PFSK-1 (cell line): ENCODE results near the gene ZFYVE9.

Experiments
- FOXP2 ChIP-seq: optimal IDR thresholded peaks from 2 replicates; pipeline ENCODE3; 2011; ENCODE audit warnings: borderline replicate concordance, control low read depth, inconsistent platforms; ENCODE audit not compliant: insufficient read depth; ENCODE audit errors: extremely low read length, extremely low read depth
- POLR2AphosphoS5 ChIP-seq: IDR thresholded peaks from 2 replicates; pipeline ENCODE4 v1.6.1; 2012; ENCODE audit warnings: low read depth, mild to moderate bottlenecking, control low read depth, low read length, moderate library complexity
- SIN3A ChIP-seq: IDR thresholded peaks from 2 replicates; pipeline ENCODE4 v1.6.1; 2012; ENCODE audit warnings: mild to moderate bottlenecking, low read length, moderate library complexity, borderline replicate concordance; ENCODE audit not compliant: insufficient read depth
- TAF1 ChIP-seq: IDR thresholded peaks from 2 replicates; pipeline ENCODE4 v1.6.1; 2012; ENCODE audit warnings: low read length, control low read depth, borderline replicate concordance; ENCODE audit not compliant: insufficient read depth
- TF ChIP-seq, protein P1 (sequence below), 2 experiments: IDR thresholded peaks; 2 replicates each; pipeline versions ENCODE4 v1.6.1 to v1.8.0; 2011 to 2012; ENCODE audit warnings: low read depth in 2 of 2, low read length in 2 of 2, control low read depth in 1 of 2, inconsistent platforms in 1 of 2, mild to moderate bottlenecking in 1 of 2, moderate library complexity in 1 of 2; ENCODE audit not compliant: insufficient read depth in 1 of 2

ZFYVE9 gene

DNA sequence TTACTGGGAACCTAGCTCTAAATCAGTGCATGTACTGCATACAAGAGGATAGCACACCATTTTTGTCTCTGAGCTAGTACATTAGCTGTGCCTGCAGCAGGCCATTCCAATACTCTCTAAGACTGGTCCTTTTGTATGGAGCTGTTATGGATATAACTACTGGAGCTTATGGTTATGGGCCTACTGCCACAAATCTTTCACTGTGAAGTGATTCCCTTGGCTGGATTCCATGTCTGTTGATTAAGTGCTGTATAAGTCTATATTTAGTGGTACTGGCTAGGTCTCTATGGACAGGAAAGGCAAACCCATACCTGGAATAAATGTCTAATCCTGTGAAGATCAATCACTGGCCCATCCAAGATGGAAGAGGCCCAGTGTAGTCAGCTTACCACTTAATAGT is 12.0 kb downstream of the ZFYVE9 start:
- TF ChIP-seq POLR2AphosphoS5 (no peak), SIN3A (no peak), TAF1 (no peak), FOXP2 (no peak)
- TF ChIP-seq, protein P1, sequence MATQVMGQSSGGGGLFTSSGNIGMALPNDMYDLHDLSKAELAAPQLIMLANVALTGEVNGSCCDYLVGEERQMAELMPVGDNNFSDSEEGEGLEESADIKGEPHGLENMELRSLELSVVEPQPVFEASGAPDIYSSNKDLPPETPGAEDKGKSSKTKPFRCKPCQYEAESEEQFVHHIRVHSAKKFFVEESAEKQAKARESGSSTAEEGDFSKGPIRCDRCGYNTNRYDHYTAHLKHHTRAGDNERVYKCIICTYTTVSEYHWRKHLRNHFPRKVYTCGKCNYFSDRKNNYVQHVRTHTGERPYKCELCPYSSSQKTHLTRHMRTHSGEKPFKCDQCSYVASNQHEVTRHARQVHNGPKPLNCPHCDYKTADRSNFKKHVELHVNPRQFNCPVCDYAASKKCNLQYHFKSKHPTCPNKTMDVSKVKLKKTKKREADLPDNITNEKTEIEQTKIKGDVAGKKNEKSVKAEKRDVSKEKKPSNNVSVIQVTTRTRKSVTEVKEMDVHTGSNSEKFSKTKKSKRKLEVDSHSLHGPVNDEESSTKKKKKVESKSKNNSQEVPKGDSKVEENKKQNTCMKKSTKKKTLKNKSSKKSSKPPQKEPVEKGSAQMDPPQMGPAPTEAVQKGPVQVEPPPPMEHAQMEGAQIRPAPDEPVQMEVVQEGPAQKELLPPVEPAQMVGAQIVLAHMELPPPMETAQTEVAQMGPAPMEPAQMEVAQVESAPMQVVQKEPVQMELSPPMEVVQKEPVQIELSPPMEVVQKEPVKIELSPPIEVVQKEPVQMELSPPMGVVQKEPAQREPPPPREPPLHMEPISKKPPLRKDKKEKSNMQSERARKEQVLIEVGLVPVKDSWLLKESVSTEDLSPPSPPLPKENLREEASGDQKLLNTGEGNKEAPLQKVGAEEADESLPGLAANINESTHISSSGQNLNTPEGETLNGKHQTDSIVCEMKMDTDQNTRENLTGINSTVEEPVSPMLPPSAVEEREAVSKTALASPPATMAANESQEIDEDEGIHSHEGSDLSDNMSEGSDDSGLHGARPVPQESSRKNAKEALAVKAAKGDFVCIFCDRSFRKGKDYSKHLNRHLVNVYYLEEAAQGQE (IDR thresholded peaks at IDR 0.05; ENCODE audit: insufficient read depth in 1 of 2, low read depth in 2 of 2, low read length in 2 of 2): no peak

DNA sequence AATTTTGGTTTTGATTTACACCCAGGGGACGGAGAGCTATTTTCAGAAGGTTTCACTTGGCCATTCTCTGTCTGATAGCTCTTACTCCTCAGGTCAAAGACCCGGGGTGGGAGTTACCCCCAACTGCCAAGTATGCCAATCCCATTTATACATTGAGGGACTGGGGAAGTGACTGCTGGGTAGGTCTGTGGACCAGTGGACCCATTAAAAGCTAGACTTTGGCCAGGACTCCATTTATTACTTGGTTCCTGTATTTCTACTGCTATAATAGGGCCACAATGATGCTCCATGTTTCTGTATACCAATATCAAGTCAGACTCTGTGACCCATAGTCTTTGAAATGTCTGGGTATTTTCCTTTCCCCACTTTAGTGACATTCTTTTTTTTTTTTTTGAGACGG is 14.6 kb downstream of the ZFYVE9 start:
- TF ChIP-seq, protein P1 (IDR thresholded peaks at IDR 0.05; ENCODE audit: insufficient read depth in 1 of 2, low read depth in 2 of 2, low read length in 2 of 2): no peak
- no peak for TF ChIP-seq TAF1
- no peak for TF ChIP-seq SIN3A
- TF ChIP-seq FOXP2: no peak
- TF ChIP-seq POLR2AphosphoS5: no peak

DNA sequence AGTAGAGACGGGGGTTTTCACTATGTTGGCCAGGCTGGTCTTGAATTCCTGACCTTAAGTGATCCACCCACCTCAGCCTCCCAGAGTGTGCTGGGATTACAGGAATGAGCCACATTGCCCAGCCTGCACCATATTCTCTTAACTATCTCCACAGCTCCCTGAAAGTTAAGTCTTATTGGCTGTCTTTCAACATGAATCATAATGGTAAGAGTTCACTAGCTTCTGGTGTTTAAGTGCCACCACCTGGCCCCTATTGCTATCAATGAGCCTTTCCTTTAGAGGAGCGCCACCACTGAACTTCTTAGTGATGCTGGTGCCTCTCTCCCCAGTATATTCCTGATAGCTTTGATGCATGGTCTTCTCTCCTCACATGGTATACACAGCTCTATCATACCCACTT is 15.7 kb downstream of the ZFYVE9 start:
- TF ChIP-seq POLR2AphosphoS5 (no peak), FOXP2 (no peak), TAF1 (no peak), SIN3A (no peak)
- TF ChIP-seq, protein P1 (IDR thresholded peaks at IDR 0.05; ENCODE audit: insufficient read depth in 1 of 2, low read depth in 2 of 2, low read length in 2 of 2): no peak

DNA sequence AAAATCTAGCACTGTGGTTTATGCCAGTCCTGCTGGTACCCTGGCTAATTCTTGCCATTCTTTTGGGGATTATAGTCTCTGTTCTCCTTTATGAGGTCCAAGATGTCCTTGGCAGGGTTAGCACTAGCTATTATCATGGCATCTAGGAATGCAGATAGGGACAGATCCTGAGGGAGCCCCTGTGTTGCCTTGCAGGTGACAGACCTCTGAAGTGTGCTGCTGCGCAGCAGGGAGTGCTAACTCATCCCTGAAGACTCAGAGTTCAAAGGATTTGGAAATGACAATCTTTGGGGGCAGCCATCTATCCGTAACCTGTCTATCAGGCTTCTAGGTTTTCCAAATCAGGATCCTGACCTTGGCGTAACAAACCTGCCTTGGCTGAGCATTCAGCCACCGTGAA is 16.3 kb downstream of the ZFYVE9 start:
- TF ChIP-seq SIN3A (no peak), POLR2AphosphoS5 (no peak)
- TF ChIP-seq, protein P1 (IDR thresholded peaks at IDR 0.05; ENCODE audit: insufficient read depth in 1 of 2, low read depth in 2 of 2, low read length in 2 of 2): no peak

DNA sequence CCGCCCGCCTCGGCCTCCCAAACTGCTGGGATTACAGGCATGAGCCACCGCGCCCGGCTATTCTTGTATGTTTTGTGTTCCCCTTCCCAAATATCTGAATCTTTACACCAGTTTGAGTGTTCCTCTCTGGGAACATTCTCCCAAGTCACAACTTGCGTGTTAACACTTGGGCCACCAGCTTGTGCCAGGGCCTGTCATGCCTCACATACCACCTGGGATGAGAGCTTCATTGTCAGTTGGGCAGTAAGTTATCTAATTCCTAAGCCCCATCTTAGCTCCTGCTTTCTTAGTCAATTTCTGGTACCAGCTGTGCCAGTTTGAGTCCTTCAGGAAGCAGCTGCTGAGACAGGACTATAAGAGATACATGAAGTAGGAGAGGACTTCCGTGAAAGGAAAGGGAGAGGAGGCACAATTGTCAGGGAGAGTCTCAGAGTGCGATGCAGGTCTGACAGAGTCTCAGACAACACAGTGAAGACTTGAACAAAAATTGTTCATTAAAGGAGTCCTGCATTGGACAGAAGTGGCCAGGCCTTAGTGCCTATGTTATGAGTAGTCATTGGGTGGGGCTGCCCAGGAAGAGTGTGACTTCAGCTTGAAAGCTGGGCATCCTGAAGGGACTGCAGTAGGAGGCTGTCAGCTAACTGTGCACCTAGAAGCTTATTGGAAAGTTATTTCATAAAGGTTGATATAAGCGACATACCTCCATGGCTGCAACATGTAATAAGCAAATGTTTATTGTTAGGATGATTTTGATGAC is 17.3 kb downstream of the ZFYVE9 start:
- no peak for TF ChIP-seq TAF1
- TF ChIP-seq, protein P1 (IDR thresholded peaks at IDR 0.05; ENCODE audit: insufficient read depth in 1 of 2, low read depth in 2 of 2, low read length in 2 of 2): no peak
- TF ChIP-seq POLR2AphosphoS5: no peak
- TF ChIP-seq FOXP2: no peak
- no peak for TF ChIP-seq SIN3A
